Adipocyte (in vitro differentiated cells): Measurements from ENCODE around the gene NOS1AP.

Source experiments
- DNase-seq: peaks from one replicate; pipeline ENCODE4 v3.0.0-alpha.2; 2015; ENCODE audit warnings: low read depth
- H3K27me3 ChIP-seq: replicated peaks from 2 replicates; pipeline ENCODE4 v1.7.0; 2013; ENCODE audit warnings: mild to moderate bottlenecking, low read length, moderate library complexity; ENCODE audit not compliant: control insufficient read depth, insufficient read depth
- H3K36me3 ChIP-seq: 2 replicates; pipeline ENCODE4 v1.7.0; 2013; ENCODE audit warnings: low read length, mild to moderate bottlenecking, moderate library complexity; ENCODE audit not compliant: control insufficient read depth, insufficient read depth, severe bottlenecking
- H3K4me1 ChIP-seq: 2 replicates; pipeline ENCODE4 v1.7.0; 2013; ENCODE audit warnings: mild to moderate bottlenecking, low read length, moderate library complexity; ENCODE audit not compliant: control insufficient read depth, insufficient read depth
- H3K4me3 ChIP-seq: 2 replicates; pipeline ENCODE4 v1.7.0; 2013; ENCODE audit warnings: mild to moderate bottlenecking, low read length, moderate library complexity
- H3K9ac ChIP-seq: 2 replicates; pipeline ENCODE4 v1.7.0; 2013; ENCODE audit warnings: mild to moderate bottlenecking, low read length, moderate library complexity
- H3K9me3 ChIP-seq: 2 replicates; pipeline ENCODE4 v1.7.0; 2013; ENCODE audit warnings: mild to moderate bottlenecking, low read length, moderate library complexity; ENCODE audit not compliant: control insufficient read depth

The NOS1AP gene

DNA sequence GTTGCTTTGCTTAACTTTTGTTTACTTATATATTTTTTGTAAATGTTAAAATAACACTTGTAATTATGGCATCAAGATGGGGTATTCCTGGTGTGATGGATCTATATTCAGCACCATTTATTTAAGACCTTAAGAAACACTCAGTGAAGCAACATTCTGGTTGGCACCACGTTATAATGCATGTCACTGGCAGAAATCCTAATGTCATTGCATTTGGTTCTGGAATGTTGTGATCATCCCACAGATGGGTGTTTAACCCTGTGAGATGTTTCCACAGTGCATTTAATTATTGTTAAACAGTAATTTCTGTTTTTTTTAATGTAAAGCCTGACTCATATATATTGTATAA is 116.5 kb downstream of the NOS1AP start:
- no peak overlapping the region for H3K9ac ChIP-seq
- H3K27me3 ChIP-seq, result peaks cover under 1% of the 10 kb centered on the region

DNA sequence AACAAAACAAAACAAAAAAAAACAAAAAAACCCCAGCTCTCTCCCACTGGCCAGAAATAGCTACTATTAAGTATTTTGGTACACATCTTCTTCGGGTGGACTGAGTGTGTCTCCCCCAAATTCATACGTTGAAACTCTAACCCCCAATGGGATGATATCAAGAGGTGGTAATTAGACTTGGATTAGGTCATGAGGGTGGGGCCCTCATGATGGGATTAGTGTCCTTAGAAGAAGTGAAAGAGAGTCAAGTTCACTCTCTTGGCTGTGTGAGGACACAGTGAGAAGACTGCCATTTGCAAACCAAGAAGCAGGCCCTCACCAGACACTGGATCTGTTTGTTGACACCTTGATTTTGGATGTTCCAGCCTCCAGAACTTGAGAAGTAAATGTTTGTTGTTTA is 116.9 kb downstream of the NOS1AP start:
- Histone ChIP-seq H3K4me3 (no peak overlapping the region), H3K4me1 (no peaks in the 10 kb centered on the region), H3K9me3 (peaks cover 5% of the 10 kb centered on the region), H3K27me3 (no peaks in the 10 kb centered on the region), H3K36me3 (no peaks in the 10 kb centered on the region), H3K9ac (no peak overlapping the region)
- no peak for DNase-seq

More for the DNA sequence above, 116.5 kb downstream of the NOS1AP start:
- Histone ChIP-seq H3K4me1 (no peaks in the 10 kb centered on the region), H3K4me3 (no peak overlapping the region), H3K9me3 (peaks cover 5% of the 10 kb centered on the region), H3K36me3 (no peaks in the 10 kb centered on the region)
- no peak for DNase-seq

DNA sequence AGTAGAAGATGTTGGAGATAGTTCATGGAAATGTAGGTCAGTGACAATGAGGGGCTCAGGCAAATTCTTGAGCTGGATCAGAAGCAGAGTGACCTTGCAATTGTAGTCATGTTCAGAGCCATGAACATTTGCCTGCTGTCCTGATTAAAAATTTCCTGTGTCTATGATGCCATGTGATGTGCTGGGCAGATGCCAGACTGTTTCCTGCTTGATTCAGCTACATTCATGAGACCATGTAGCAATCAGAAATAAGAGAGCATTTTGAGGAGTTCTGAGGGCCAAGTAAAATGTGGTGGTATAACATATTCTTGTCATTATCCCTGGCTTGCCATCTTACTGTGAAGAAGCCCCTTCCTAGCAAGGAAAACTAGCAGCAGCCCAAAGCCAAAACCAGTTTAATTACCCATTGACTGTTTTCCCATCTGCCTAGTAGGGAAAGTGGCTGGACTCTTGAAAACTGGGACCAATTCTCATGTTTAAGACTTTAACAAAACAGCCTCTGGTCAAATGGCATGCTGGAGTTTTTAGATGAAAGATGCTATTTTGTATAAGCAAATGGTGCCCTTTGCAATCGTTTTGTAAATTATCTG is 118.3 kb downstream of the NOS1AP start:
- H3K36me3 ChIP-seq, result no peaks in the 10 kb centered on the region
- H3K9ac ChIP-seq, result no peak overlapping the region
- no peak overlapping the region for H3K4me3 ChIP-seq
- no peak for DNase-seq
- no peaks in the 10 kb centered on the region for H3K4me1 ChIP-seq
- H3K9me3 ChIP-seq, result peaks cover 5% of the 10 kb centered on the region
- H3K27me3 ChIP-seq, result no peaks in the 10 kb centered on the region

DNA sequence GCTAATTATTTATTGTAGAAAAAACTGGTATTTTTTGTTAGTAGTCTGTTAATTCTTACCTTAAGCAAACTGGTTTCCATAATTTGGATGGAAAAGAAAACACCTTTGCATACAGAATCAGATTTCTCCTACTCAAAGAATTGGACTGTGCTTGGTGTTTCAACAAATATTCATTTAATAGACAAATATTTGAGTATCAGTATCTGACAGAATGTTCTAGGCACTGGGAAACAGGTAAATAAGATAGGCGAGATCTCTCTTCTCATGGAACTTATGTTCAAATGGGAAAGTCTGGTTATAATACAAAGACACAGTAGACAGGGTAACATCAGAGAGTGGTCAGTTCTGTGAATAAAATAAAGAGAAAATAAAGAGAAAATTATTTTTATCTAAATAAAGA is 119.9 kb downstream of the NOS1AP start:
- H3K27me3 ChIP-seq, result peaks cover 3% of the 10 kb centered on the region
- no peak for DNase-seq
- H3K9ac ChIP-seq, result no peak overlapping the region
- no peaks in the 10 kb centered on the region for H3K36me3 ChIP-seq
- peaks cover 5% of the 10 kb centered on the region for H3K9me3 ChIP-seq
- H3K4me3 ChIP-seq, result no peak overlapping the region
- H3K4me1 ChIP-seq, result no peaks in the 10 kb centered on the region

DNA sequence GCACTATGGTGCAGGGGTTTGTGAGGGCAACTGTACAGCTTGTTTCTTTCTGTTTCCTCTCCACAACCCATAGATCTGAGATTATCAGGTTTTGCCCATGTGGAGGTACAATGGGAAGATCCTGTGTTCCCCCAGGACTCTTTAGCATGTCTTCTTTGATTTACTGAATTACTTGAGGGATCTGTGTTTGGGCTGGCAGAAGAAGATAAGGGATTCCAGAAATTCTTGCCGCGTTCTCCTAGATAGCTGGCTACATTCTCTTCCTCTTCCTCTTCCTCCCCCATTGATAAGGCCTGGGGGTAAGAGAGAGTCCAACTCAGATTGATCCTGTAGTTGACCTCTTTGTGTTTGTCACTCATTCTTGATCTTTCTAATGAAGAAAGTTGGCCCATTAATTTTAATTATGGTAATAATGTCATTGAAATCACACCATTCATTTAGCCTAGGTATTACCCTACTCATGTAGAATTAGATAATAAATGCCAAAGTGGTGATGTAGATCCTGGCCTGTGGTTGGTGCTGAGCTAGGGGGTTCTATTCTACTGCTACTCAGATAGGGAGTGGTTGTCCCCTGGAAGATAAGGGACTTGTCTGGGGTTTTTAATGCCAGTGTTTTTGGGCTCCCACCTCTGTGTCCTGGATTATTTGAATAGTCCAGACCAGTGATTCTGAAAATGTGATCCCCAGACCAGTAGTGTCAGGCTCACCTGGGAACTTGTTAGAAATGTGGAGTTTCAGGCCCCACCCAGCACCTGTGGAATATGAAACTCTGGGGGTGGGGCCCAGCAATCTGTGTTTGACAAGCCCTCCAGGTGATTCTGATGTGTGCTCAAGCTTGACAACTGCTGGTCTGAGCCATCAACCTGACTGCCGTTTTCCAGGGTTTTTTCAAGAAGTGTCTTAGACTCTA is 122.2 kb downstream of the NOS1AP start:
- no peak overlapping the region for H3K9ac ChIP-seq
- peaks cover 3% of the 10 kb centered on the region for H3K4me1 ChIP-seq
- peaks cover 1% of the 10 kb centered on the region for H3K9me3 ChIP-seq
- no peak for DNase-seq
- peaks cover 15% of the 10 kb centered on the region for H3K27me3 ChIP-seq
- H3K4me3 ChIP-seq, result no peak overlapping the region
- H3K36me3 ChIP-seq, result no peaks in the 10 kb centered on the region

DNA sequence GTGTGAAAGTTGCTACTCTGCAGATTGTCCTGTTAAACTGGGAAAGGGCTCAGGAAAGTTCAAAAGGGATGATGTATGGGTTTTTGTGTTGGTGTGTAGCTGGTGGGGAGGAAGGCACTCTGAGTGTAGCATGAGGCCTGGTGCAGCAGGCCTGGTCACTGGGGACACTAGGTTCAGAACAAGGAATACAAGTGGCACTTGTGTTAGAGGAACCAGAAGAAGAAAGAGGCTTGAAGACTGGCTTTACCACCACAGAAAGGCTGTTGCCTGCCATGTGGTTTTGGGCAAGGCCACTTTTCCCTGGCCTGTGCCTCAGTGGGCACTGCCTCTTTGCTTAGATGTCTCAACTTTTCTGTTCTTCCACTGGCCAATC is 122.8 kb downstream of the NOS1AP start:
- no peak for DNase-seq
- H3K36me3 ChIP-seq, result no peaks in the 10 kb centered on the region
- H3K4me3 ChIP-seq, result no peak overlapping the region
- no peak overlapping the region for H3K9ac ChIP-seq
- H3K4me1 ChIP-seq, result peaks cover 3% of the 10 kb centered on the region
- H3K27me3 ChIP-seq, result peaks cover 15% of the 10 kb centered on the region
- H3K9me3 ChIP-seq, result no peaks in the 10 kb centered on the region

DNA sequence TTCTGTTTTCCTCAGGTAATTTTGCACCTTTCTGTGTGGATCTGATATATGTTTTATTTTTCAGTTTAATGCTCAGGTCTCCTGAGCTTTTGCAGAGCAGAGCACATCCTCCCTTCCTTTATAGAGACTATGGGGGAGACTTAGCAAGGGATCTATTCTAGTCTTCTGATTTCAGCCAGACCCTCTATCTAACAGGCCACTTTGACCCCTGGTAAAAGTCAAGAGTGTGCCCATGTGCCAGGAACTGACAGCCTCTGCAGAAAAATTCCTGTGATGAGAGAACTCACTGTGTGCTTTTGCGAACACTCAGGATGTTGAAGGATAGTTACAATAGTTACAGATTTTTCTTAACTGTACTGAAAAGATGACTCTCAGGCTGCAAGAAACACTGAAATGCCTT is 123.3 kb downstream of the NOS1AP start:
- no peak for DNase-seq
- Histone ChIP-seq H3K4me3 (no peak overlapping the region), H3K27me3 (peaks cover 15% of the 10 kb centered on the region), H3K4me1 (peaks cover 3% of the 10 kb centered on the region), H3K36me3 (no peaks in the 10 kb centered on the region), H3K9me3 (no peaks in the 10 kb centered on the region), H3K9ac (no peak overlapping the region)

DNA sequence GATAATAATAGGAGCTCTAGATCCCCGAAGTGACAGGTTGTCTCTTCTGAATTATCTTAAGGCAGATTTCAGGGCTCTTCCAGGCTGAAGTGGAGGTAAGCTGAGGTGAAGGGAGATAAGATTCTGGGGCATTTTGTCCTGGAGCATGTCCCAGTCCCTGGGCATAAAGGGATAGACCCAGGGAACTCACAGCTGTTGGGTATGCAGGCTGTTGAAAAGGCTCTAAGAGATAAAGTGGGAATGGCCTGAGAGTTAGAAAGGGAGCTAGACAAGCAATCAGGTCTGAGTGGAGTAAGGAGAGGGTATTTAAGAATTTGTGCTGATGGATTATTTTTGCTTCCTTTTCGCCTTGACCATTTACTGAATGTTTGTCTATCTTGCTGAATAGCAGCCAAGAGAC is 123.7 kb downstream of the NOS1AP start:
- no peak for DNase-seq
- Histone ChIP-seq H3K4me3 (no peak overlapping the region), H3K9ac (no peak overlapping the region), H3K9me3 (no peaks in the 10 kb centered on the region), H3K36me3 (no peaks in the 10 kb centered on the region), H3K4me1 (peaks cover 3% of the 10 kb centered on the region), H3K27me3 (peaks cover 16% of the 10 kb centered on the region)

DNA sequence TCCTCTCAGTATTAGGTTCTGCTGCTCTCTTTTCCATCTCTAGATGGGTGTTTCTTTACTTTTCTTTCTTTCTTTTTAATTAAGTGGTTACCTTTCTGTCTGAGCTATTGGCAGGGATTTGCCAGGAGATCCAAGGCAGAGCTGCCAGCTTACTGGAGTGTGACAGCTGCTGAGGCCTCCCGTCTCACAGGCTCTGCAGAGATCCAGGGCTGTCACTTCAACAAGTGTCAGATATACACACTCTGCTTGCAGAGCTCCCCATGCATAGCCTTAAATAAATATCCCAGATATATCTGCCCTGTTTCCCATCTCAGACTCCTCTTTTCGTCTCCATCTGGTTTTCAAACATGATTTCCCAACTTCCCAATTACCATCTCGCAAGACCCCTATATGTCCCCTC is 124.3 kb downstream of the NOS1AP start:
- Histone ChIP-seq H3K9me3 (no peaks in the 10 kb centered on the region), H3K4me1 (peaks cover 3% of the 10 kb centered on the region), H3K4me3 (no peak overlapping the region), H3K36me3 (no peaks in the 10 kb centered on the region), H3K27me3 (peaks cover 20% of the 10 kb centered on the region), H3K9ac (no peak overlapping the region)
- no peak for DNase-seq

DNA sequence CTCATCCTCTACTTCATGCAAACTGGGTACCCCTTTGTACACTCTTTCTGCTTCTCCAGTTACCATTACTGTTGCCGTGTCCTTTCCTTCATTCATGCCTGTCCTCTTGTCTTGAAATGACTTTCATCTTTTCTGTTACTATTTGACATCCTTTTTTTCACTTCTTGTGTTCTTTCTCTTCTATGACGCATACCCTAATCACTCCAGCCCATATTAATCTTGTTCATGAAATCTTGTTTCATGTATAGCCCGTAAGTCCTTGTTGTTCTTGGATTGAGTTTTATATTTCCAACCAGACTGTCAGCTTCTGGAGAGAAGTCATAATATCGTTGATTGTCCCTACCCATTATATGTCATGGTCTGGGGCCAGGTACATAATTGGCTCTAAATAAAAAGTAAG is 126.1 kb downstream of the NOS1AP start:
- peaks cover 3% of the 10 kb centered on the region for H3K4me1 ChIP-seq
- DNase-seq, result no peak

DNA sequence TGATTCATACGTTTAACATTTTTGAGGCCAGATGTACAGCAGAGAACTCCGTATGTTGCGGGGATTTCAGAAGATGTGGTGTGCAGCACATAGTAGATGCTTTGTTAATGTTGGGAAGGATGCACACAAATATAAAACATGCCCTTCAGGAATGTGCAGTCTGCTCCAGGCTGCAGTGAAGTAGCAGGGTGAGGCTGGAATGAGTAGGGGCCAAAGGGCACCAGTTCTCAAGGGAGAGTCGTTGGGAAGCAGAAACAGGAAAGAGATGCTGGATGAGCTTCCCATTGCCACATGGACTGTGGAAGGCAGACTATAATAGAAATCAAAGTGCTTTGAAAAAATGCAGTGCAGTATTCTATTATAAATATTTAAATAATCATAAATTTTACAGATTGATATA is 126.9 kb downstream of the NOS1AP start:
- Histone ChIP-seq H3K9me3 (no peaks in the 10 kb centered on the region), H3K4me3 (no peak overlapping the region), H3K4me1 (peaks cover 3% of the 10 kb centered on the region), H3K36me3 (no peaks in the 10 kb centered on the region), H3K27me3 (peaks cover 20% of the 10 kb centered on the region), H3K9ac (no peak overlapping the region)
- DNase-seq, result no peak

More for the DNA sequence above, 126.1 kb downstream of the NOS1AP start:
- Histone ChIP-seq H3K4me3 (no peak overlapping the region), H3K36me3 (no peaks in the 10 kb centered on the region), H3K9ac (no peak overlapping the region), H3K27me3 (peaks cover 20% of the 10 kb centered on the region), H3K9me3 (no peaks in the 10 kb centered on the region)
